DOHH2 (cell line): ENCODE data around the gene SLC45A3.

Experiments used
- EZH2phosphoT487 ChIP-seq: fragments of 200-600 bp; sonication (generic); IDR thresholded peaks from 2 replicates; pipeline ENCODE4 v1.6.1; 2017; ENCODE audit warnings: borderline replicate concordance, mild to moderate bottlenecking, antibody characterized with exemption, low read length, moderate library complexity, mixed read lengths
- TF ChIP-seq, protein P1 (sequence below): fragments of 200-600 bp; sonication (generic); IDR thresholded peaks from one replicate; pipeline ENCODE4 v1.5.1; 2014; ENCODE audit warnings: antibody characterized with exemption, mild to moderate bottlenecking, low read depth, low read length; ENCODE audit not compliant: poor library complexity, severe bottlenecking

DNA sequence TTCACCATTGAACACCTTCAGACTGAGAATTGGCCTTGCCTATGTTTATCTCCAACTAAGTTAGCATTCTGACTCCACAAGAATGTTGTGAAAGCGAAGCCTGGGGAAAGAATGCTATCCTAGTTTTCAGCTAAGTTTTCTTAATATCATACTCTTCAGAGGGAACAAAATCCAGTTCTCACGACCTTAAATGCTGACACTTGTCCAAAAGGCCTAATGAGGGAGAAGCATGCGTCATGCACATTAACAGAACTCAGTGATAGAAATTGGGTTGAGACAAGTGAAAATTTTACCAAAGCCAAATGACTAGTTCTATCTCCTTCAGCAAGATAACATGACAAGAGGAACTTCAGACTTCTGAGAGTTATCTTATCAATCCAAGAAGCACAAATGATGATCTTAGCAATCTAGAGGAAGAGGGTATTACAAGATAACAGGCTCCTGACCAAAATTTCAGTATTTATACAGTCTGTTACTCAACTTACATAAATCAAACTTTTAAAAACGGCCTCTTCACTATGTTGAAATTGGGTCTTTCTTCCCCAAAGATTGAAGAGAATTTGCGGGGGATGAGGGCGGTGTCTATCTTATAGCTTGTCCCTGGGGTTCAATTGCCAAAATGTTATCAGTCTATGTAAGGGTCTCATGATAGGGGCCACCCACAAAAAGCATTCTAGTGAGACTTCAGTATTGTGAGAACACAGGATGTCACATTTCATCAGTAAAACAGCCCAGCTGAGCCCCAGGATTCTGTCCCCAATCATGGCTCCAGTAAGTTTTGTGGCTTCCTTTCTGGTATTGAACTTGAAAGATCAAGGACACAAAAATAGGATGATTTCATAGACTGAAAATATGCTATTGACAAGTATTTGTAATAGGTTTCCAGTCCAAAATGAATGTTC, 26.5 kb upstream of the SLC45A3 start:
- TF ChIP-seq EZH2phosphoT487: no peak
- TF ChIP-seq, protein P1, sequence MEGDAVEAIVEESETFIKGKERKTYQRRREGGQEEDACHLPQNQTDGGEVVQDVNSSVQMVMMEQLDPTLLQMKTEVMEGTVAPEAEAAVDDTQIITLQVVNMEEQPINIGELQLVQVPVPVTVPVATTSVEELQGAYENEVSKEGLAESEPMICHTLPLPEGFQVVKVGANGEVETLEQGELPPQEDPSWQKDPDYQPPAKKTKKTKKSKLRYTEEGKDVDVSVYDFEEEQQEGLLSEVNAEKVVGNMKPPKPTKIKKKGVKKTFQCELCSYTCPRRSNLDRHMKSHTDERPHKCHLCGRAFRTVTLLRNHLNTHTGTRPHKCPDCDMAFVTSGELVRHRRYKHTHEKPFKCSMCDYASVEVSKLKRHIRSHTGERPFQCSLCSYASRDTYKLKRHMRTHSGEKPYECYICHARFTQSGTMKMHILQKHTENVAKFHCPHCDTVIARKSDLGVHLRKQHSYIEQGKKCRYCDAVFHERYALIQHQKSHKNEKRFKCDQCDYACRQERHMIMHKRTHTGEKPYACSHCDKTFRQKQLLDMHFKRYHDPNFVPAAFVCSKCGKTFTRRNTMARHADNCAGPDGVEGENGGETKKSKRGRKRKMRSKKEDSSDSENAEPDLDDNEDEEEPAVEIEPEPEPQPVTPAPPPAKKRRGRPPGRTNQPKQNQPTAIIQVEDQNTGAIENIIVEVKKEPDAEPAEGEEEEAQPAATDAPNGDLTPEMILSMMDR: no peak
